ENCODE data around the gene PPP1R14D.

Gene PPP1R14D

GRCh38 chr15:40775740-40776536 is 52.6 kb downstream of the PPP1R14D start:
- H3K4me3 ChIP-seq (ENCODE audit: low read depth, low read length), result no peak overlapping the region
- no peak for DNase-seq (ENCODE audit: low read depth)
- TF ChIP-seq, protein P1, sequence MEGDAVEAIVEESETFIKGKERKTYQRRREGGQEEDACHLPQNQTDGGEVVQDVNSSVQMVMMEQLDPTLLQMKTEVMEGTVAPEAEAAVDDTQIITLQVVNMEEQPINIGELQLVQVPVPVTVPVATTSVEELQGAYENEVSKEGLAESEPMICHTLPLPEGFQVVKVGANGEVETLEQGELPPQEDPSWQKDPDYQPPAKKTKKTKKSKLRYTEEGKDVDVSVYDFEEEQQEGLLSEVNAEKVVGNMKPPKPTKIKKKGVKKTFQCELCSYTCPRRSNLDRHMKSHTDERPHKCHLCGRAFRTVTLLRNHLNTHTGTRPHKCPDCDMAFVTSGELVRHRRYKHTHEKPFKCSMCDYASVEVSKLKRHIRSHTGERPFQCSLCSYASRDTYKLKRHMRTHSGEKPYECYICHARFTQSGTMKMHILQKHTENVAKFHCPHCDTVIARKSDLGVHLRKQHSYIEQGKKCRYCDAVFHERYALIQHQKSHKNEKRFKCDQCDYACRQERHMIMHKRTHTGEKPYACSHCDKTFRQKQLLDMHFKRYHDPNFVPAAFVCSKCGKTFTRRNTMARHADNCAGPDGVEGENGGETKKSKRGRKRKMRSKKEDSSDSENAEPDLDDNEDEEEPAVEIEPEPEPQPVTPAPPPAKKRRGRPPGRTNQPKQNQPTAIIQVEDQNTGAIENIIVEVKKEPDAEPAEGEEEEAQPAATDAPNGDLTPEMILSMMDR (IDR thresholded peaks at IDR 0.05; ENCODE audit: insufficient read depth, low read depth, low read length, missing control alignments), result no peak

DNA sequence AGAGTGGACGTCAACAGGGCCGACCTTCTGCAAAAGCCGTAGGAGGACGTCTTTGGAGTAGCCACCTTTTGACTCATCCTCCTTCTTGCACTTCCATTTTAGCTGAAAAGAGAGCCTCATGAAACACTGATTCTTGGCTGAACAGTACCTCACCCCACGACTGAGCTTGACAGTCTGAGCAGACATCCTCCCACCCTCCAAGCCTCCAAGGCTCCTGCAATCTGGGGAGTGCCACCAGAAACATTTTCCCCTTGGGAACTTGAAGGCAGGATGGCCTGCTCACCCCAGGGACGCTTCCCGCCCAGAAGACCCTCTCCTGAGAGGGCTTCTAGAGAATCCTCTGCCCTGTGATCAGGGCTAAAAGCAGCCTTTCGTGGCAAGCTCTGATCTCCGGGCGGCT is 53.5 kb downstream of the PPP1R14D start:
- H3K4me3 ChIP-seq (ENCODE audit: low read depth, low read length), result no peak overlapping the region
- DNase-seq (ENCODE audit: low read depth), result no peak
- TF ChIP-seq, protein P1 (IDR thresholded peaks at IDR 0.05; ENCODE audit: insufficient read depth, low read depth, low read length, missing control alignments), result no peak

DNA sequence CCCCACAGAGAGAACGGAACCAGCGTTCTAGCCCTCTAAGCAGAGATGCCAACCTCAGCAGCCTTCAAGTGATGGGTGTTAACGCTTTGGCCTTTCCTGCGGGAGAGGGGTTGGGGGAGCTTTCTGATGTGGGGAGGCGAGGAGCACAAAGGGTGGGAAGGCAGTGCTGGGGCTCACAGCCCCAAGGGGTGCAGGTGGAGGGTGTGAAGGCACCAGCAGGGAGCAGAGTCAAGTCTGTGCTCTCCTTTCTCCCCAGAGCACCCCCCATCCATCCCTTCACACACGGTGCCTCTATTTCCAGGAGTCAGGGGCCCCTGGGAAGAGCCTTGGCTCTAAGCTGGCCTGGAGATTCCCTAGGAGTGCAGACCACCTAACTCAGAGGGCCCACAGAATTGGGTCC is 54.6 kb downstream of the PPP1R14D start:
- H3K4me3 ChIP-seq (ENCODE audit: low read depth, low read length), result no peak overlapping the region
- TF ChIP-seq, protein P1 (IDR thresholded peaks at IDR 0.05; ENCODE audit: insufficient read depth, low read depth, low read length, missing control alignments), result no peak
- no peak for DNase-seq (ENCODE audit: low read depth)

DNA sequence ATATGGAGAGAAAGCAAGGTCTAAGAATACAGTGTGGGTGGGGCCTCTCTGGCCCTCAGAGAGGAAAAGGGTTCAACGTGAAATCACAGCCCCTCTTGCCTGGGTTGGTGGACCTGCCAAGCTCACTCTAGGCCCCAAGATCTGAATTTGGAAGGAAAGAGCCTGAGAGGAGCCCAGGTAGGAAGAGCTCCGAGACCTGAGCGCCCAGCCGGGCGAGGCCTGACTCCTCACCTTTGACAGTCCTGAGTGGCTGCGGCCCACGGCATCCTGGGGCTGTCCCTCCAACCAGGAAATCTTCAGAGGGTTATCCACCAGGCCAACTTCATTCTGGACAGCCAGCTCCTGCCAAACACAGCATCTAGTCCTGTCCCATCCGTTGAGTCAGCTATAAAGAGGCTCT is 55.0 kb downstream of the PPP1R14D start:
- DNase-seq (ENCODE audit: low read depth), result no peak
- H3K4me3 ChIP-seq (ENCODE audit: low read depth, low read length), result no peak overlapping the region
- TF ChIP-seq, protein P1 (IDR thresholded peaks at IDR 0.05; ENCODE audit: insufficient read depth, low read depth, low read length, missing control alignments), result no peak

- TF ChIP-seq, protein P1 (IDR thresholded peaks at IDR 0.05; ENCODE audit: insufficient read depth, low read depth, low read length, missing control alignments), result no peak
- no peak overlapping the region for H3K4me3 ChIP-seq (ENCODE audit: low read depth, low read length)
- DNase-seq (ENCODE audit: low read depth), result no peak
Measured at GRCh38 chr15:40772014-40772413, 56.5 kb downstream of the PPP1R14D start.

- H3K4me3 ChIP-seq (ENCODE audit: low read depth, low read length), result no peak overlapping the region
- TF ChIP-seq, protein P1 (IDR thresholded peaks at IDR 0.05; ENCODE audit: insufficient read depth, low read depth, low read length, missing control alignments), result no peak
- no peak for DNase-seq (ENCODE audit: low read depth)
Measured at GRCh38 chr15:40771242-40771641, 57.3 kb downstream of the PPP1R14D start.

Data from GM12865 (cell line).